ENCODE results near the gene MYOZ2.

MYOZ2 gene

DNA sequence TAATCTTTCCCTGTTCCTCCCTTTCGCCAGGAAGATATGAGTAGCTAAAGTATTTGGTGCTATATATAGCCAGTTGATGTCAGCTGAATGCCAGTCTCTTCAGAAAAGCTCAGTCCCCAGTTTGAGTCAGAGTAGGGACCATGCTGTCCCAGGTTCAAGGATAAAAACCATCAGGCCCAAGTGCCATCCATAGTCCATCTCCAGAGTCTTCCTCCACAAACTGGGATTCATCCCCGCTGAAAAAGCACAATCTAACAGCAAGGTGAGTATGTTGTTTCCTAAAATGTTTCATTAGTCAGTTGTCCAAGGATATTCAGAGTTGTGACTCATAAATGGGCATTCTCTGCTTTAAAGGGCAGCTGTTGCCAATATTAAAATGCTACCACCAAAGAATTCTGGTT is at the start of gene MYOZ2:
Gene MYOZ2 (plus strand): TSS at position 112 of the 401 bp plus-strand sequence. CDS start 694 bp downstream, outside the sequence.
- DNase-seq = no peak

DNA sequence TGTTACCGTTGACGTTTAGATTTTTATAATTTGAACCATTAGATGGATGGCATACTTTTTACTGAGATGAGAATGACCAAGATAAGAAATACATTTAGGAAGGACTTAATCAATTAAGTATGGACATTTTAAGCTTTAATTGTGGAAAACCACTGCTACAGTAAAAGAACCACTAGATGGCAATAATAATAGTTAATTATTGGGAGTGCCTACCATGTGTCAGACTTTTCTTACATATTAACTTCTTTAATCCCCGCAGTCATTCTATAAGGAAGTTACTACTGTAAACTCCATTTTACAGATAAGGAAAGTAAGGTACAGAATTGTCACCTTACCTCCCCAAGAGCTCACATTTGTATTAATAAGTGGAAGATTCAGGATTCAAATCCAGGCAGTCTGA is 48.5 kb upstream of the MYOZ2 start:
- DNase-seq = no peak

DNA sequence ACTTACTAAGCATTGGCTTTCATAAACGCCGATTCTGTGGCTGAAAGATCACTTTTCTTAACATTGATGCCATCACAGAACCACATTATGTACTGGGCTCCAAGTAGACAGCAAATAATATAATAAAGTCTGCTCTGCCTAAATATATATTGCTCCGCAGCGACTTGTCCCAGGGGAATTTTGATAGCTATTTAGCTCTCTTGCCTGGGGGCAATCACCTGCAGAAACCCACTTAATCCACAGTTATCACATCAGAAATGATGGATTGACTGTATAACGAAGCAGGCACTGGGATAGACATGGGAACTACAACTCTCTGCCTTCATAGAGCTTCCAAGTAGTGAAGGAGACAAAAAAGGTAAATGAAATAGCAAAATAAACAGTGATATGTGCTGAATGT is 48.0 kb upstream of the MYOZ2 start:
- no peak for DNase-seq

DNA sequence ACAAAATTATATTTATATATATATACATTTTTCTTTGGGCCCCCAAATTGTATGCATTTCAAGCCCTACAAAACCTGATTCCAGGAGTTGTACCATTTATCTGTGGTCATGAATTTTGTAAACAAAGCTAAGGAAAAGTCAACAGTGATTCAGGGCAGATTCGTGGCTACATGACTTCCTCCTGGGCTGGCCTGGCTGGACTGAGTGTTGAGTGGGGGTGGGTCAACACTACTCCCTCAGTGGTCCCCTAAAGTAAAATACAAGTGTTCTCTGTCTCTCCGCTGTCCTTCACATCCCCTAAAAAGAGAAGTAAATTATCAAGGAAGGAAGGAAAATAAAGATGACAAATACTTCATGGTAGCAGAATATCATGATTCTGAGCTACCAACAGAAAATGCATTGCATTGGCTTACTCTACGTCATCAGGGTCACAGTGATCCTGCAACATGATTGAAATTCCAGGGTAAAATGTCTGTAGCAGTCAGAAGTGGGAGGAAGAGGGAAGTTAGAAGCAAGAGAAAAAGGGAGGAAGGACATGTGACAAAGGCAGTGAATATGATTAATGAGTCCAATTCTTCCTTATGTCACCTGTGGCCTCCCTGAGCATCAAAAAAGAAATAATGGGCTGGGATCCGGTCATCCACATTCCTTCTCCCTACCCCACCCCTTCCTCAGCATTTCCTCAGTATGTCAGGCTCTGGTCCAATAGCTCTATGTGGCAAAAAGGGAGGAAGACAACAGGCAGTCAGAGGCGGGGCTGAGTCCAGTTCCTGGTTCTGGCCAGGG is 42.4 kb upstream of the MYOZ2 start:
- no peak for DNase-seq

DNA sequence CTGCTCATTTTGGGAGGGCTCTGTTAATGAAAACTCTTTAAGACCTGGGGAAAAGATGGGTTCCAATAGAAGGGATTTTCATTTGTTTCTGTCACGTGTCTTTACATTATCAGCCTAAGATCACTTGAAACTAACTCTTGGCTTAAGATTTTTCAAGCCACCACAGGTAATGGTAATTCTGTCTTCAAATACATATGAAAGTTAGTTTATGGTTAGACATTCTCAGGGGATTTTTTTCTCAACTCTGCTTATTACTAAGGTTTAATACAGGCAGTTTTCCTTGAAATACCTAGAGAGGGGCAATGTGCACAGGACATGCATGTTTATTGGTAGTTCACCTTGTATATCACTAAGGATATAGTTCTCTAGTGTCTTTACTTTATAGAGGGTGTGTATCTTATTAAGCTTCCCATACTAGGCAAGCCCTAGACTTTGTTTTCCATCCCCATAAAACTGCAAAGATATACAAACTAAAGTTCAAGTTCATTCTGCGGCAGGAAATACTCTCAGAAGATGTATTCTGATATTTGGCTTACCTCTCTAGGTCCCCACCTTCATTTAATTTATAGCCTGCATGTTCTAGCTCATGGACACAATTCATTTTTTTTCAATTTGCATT is 38.2 kb upstream of the MYOZ2 start:
- DNase-seq = no peak

DNA sequence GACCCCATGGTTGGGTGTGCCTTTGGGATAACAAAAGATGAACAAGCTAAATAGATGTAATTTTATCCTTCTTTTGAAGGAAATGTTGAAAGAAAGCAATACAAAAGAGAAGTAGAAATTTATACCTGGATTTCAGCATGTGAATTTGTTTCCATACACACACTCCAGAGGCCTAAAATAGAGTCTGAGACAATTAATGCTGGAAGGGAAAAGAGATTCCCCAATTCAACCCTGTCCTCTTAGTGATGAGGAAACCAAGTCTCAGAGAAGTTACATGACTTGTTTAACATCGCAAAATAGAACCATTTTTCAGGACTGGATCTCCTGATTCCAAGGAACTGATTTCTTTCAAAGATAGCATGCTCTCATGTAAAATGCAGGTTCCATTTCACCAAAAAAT is 37.3 kb upstream of the MYOZ2 start:
- DNase-seq = no peak

DNA sequence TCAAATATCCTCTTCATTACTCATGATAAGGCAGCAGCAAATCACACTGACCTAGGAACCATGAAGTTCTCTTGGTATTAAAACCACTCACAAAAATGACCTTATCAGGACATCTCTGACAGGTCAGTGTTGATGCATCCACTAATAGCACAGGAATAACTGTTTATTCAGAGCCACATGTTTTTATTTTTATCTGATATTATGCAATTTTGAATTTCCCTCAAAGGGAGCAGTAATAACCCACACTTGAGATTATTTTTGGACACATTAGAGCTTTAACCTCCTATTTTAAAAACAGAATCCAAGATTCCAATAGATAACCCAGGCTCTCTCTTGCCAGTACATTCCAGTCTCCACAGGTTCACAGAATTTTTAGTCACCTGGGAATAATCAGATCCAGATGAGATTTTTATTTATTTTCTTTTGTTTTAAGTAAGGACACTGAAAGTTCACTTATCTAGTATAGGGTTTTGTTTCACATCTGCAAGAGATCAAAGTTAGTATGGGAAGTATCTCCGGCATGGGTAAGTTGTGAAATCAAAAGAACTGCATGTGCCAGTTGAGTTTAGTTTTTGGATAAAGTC is 36.3 kb upstream of the MYOZ2 start:
- DNase-seq = no peak

DNA sequence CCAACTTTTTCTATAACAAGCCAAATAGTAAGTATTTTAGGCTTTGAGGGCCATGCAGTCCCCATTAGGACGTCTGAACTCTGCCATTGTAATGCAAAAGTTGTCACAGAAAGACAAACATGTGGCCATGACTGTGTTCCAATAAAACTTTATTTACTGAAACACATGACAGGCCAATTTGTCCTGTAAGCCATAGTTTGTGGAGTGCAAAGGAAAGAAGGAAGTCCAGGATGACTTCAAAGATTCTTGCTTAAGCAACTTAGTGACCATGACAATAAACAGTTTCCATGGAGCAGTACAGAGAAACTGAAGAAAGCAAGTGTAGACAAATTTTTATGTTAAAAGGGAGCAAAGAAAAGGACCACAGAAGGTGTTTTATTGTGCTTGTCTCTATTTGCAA is 35.0 kb upstream of the MYOZ2 start:
- DNase-seq = no peak

DNA sequence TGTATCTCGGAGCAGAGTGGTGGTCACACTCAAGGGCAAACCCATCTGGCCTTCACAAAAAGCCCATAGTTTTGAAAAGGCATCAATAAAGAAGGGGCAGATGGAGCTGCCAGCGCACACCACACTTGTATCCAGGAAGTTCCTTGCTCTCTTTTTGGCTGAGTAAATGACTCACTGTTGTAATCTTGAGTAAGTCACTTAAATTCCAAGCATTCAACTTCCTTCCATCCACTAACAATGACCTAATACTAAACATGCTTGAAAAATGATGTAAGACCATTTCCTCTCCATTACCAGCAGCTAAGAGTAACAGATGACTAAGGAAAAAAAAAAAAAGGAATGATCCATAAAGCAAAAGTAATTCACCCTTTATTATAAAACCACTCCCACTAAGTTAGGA is 32.4 kb upstream of the MYOZ2 start:
- no peak for DNase-seq

DNA sequence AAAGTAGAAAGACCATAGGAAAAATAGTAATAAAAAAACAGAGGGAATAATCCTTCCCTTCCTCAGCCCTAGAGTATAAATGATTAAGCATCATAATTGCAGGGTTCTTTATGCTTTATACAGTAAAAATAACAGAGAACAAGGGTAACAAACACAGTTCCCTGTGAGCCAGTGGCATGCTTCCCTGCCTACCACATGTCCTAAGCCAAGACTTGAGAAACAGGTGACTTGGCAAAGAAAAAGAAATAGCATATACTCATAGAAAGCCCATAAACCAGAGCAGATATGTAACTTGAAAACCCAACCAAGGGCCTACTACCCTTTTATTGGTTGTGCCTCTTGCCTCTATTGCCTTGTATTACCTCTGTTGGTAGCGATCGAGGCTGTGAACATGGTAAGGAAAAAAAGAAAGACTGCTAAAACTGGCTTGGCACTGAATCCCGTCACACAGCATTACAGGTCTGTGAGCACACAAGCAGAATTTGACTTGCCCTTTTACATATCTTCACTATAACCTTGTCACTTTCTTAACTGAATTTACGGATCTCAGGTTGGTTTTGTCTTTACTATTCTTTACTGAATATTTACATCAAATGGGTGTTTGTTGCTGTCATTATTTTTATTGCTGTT is 30.9 kb upstream of the MYOZ2 start:
- DNase-seq = no peak

DNA sequence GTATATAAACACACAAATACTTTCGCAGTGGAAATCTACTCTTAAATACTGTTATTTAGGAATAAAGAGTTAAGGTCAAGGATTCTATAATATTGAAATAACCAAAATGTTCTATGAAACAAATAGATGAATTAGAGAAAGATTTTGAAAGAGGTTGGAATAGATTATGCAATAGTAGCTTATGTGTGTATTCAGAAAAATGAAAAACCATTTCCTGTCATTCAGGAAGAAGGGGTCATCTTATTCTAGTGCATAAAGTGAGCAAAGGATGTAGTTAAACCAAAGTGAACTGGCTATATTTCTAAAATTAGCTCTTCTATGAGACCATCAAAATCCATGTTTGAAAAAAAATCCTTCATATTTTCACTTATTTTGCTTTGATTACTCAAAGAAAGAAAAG is 30.0 kb upstream of the MYOZ2 start:
- no peak for DNase-seq

DNA sequence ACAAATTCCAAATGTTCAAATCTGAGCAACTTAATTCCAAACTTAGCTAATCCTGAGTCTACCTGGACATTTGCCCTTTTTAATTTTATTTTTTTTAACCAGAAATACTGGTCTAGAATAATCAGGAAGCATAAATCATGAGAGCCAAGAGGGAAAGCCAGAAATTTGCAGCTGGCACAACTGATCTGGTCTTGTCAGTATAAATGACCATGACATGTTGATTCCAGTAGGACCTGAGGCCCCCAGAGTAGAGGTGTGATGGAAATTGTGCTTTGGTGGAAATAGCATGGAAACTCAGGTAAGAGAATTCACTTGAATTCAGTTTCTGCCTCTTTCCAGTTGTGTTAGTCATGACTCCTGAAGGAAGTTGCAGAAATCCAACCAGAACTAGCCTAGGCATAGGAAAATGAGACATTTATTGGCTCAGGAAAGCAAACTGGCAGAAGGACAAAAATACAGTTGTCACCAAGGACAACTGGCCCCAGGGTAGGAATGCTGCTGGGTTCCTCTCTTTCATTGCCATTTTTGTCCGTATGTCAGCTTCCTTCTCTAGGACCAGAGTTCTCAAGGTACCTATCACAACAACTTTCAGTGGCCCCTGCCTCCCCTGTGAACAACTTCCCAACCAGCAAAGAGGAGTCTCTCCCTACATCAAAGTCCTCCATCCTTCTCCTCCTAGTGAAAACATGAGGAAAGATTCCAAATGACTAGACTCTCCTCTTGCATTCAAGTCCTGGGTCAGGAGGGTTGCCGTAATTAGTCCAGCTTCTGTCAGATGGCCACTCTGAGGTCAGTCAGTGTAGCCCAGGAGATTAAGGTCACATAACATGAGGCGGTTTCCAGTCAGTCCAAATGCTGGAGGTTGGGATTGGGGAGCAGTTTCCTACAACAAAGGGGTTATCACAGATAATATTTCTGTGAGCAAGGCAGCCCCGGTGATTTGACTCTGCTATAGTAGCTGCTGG is 29.3 kb upstream of the MYOZ2 start:
- DNase-seq = no peak

DNA sequence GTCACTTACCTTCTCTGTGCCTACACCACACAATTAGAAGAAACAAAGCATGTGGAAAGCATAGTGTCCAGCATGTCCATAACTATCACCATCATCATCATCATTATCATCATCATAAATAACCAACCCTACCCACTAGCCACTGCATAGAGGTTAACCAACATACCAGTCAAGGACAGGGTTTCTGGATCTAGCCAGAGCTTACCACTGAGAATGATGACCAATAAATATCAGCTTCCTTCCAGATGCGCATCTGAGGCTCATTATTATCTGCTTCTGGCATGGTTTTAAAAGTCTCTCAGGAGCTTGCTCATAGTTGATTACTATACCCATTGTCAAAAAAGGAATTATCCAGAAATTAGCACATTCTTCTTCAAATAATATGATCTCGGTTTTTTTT is 25.5 kb upstream of the MYOZ2 start:
- no peak for DNase-seq

DNA sequence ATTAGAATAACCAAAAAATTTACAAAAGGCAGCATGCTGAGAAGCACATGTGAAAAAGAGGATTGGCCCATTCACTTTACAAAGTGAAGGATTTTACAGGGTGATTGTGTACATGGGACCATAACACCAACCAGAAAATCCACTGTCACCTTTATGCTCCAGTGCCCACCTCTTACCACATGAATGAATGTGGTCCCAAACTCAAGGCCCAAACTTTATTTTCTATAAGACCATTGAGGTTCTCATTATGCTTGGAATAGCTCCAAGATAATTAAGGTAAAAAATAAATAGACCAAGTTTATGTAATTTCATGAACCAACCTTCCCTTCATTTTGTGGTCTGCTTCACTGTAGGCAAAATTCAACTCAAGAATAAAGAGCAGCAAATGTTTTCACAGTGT is 24.3 kb upstream of the MYOZ2 start:
- DNase-seq = no peak

DNA sequence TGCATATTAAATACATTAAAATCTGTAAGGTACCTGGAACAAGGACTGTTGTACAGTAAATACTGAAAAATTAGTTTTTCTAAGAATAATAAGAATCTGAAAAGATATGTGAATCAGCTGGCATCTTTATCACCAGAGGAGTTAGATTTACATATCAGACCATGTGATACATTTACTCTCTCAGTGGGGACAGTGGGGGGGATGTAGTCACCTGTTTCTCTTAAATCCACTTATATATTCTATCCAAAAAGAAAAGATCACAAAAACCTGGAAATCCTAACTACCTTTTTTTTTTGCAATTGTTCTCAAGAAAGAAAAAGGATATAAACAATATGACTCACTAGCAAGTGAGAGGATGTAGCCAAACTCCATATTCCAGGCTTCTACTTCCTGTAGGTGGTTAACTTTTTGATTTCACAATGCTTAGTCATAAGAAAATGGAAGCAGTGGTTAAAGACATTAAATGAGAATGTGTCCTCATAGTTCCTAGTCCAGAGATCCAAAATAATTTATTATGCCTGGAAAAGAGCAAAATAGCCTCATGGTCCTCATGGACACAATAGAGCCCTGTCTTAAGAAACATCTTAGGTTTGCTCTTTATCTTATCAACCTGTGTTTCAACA is 22.5 kb upstream of the MYOZ2 start:
- DNase-seq = no peak

DNA sequence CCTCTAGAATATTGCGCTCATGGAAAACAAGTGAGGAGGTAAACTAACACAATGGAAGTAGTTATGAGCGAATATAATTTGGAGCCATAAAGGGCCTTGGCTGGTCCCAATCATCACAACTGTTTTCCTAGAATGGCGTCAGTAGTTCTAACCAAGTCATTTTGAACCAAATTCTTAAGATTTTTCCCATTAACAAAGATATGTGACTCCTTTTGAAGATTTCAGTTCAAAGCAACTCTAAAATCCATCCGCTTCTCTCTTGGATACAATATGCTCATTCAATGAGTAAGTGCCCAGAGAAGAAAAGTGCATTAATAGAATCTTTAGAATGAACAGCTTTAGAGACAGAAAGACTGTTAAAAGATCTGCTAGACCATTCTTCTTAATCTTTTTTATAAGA is 19.6 kb upstream of the MYOZ2 start:
- no peak for DNase-seq

DNA sequence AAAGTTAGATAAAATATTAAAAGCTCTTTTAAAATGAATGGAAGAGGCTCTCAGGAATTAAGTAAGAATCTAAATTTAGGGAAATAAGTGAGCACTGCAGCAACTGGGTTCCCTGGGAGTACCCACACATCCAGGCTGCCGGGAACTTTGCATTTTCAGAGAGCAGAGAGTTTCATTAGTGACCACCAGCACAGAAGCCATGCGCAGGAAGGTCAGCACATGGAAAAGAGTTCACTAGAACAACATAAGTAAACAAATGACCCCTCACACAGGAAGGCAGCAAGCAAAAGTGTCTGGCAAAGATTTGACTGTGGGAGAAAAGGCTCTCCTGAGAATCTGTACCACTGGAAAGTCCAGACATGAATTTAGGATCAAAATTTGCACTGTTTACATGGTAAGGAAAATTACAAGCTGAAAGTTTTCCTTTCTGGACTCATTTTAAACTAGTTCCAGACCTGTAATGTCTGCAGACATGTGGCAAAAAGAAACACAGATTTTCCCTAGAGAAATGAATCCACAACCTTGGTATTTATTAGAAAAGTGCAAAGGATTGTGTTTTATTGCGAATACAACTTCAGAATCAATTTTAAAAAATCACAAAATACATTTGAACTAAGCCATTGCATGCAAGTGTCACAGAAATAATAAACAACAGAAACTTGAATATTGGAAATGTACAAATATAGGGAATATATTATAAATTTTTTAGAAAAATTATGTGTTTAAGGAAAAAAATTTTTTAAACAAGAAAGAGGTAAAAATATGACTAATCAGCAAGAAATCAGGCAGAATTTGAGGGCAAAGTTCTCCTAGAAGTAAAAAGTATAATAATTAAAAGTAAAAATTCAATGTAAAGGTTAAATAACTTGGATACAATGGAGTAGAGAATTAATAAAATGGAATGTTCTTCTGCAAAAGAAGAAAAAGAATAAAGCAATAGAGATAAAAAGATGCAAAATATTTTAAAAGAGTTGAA is 18.4 kb upstream of the MYOZ2 start:
- DNase-seq = no peak

DNA sequence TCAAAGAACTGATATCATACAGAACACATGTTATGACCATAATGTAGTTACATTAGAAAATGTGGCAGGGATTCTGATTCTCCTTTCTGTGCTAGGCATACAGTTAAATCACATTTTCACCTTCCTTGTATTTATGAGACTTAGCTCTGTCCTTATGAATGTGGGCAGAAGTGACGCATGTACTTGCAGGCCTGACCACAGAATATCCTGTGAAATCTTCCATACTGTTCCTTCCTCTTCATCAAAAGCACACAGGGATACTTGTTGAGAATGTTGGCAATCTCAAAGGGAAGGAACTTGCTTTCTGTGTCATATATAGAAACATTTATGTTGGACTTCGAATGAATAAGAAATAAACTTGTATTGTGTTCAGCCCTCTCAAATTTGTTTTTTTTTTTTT is 17.2 kb upstream of the MYOZ2 start:
- DNase-seq = no peak

DNA sequence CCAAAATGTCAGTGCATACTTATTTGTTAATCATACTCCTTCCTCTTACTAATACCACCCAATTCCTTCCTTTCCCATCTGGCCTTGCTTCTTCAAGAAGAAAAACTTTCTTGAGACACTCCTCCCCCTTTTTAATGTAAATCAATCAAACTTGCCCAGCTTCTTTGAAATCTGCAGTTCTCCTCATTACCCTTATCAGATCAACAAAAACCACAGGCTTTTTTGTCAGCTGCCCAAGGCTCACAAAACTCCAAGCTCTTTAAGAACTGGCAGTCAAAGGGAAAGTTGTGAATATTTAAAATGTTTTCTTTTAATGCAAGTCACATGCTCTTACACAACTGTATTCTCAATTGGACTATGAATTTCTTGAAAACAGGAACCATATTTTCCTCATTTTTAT is 11.3 kb upstream of the MYOZ2 start:
- DNase-seq = no peak

DNA sequence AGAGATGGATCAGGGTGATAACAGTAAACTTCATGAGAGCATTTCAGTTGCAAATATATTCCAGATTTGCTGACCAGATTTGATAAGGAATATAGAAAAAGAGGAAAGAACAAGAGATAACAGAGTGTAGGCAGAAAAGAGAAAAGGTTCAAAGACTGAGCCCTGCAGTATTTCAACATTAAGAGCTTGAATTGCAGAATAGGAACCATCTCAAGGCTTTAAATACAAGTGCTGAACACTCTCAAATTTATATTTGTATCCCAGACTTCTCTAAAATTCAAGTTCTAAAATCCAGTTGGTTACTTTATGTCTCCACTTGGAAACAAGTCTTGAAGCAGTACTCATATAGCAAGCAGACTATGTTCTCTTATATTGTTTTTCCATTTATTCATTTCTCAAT is 9.7 kb upstream of the MYOZ2 start:
- DNase-seq = no peak

DNA sequence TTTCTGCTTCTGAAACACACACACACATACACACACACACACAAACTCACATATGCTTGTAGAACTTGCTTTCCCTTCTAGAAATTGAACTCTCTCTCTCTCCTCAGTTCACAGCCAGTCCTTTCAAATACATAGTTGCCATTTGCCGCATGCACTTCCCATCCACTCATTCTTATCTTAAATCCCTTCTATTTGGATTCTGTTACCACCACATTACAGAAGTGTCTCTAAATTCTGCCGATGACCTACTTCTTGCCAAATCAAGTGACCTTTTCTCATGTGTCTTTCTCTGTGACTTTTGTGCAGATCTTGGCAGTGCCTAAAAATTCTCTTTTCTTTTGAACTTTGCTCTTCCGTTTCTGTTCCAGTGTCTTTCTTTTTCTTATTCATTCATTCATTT is 7.5 kb upstream of the MYOZ2 start:
- no peak for DNase-seq

Data from activated T-cell treated with anti-CD3 and anti-CD28 coated beads for 4 hours (primary cell).